HG03558 (cell line): Measurements from ENCODE around the gene CTNNB1.
"Not testable (repeated sequence)": the region's sequence is repeated elsewhere in the genome, so short reads cannot be mapped to it uniquely, and the experiment has no call there.

ENCODE experiments used
- ATAC-seq: cut with Tn5 transposase; IDR thresholded peaks from one replicate; pipeline ENCODE4 v1.9.1; 2021; ENCODE audit warnings: moderate number of reproducible peaks; ENCODE audit not compliant: unreplicated experiment; ENCODE audit errors: extremely low read depth

The CTNNB1 gene

DNA sequence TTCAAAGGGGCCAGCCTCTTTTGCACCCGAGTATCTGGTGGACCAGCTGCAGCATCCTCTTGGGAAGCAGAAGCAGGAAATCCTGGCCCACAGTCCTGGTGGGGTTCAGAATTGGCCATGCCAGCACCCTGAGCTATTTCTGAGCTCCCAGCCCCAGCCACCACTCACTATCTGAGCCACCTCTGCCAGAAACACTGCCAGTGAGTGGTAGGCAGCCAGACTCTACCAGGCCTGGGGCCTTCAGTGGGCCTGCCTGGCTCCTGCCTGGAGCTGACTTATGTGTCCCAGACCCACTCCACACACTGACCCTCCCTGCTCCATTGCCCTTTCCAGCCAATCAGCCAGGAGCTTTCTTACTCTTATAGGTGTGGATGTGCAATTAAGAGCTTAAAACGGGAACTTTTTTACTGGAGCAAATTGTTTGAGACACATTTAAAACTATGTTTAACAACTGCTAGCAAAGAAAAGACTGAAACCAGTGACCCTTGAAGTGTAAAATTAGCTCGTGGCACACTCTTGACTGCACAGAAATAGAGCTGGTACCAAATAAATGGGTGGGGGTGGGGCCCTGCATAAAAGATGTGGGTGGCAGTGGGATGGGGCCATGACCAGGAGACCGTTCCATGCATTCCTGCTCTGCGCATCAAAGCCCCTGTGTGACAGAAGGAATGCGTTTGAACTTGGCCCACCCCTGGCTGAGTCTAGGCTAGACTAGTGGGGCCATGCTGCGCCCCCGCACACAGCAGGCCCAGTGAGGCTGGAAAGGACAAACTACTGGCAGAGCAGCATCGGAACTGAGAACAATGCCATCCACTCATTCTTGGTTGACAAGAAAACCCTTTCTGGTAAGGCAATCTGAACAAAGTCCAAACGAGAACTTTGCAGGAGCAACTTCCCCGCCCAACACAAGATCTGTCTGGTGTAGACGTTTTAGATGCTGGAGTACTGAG, 48.0 kb downstream of the CTNNB1 start:
- no peak for ATAC-seq

DNA sequence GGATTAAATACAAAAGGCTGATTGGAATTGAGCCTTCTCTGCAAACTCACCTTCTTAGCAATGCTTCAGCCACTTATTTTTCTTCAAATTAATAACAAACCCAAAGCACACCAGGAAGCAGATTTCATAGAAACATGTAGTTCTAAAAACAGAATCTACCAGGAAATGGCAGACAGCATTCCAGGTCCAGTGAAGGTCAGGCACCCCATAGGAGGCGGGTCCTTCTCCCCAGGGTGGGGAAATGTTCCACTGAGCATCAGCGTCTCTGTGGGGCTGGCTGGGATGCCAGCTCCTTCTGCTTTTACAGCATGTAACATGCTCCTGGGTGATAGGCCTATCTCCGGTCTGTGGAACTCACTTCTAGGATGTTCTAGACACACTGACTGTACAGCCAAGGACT, 49.2 kb downstream of the CTNNB1 start:
- ATAC-seq: no peak

DNA sequence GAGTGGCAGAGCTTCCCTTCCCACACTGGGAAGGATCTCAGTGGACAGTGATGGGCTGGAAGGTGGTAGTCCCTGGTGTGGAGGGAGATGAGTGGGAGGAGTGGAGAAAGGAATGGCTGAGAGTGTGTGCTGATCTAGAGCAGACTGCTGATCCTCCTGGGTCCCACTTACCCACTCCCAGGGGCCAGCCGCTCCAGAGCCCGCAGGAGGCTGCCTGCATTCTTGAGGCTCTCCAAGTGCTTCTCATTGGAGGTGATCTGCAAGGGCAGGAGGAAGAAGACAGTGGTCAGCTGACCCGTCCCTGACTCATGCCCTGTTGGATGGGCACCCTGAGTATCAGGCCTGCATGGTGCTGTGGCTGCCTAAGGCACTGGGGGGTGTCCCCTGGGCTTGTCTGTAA, 50.0 kb downstream of the CTNNB1 start:
- no peak for ATAC-seq

DNA sequence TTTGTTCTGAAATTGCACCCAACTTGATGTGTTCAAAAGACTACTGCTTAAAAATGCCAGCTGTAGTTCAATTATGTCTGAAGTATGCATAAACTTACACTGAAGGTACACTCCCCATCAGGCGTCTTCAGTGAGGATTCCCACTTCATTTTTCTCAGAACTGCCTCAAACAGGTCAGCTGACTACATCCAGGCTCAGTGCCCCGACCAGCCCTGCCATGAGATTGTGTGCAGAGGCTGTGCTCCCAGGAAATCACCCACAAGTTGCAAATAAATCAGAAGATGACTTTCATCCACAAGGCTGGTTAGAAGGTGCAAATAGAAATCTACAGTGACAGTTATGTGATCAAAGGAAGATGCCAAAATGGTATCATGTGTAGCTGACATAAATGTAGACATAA, 51.5 kb downstream of the CTNNB1 start:
- no peak for ATAC-seq

DNA sequence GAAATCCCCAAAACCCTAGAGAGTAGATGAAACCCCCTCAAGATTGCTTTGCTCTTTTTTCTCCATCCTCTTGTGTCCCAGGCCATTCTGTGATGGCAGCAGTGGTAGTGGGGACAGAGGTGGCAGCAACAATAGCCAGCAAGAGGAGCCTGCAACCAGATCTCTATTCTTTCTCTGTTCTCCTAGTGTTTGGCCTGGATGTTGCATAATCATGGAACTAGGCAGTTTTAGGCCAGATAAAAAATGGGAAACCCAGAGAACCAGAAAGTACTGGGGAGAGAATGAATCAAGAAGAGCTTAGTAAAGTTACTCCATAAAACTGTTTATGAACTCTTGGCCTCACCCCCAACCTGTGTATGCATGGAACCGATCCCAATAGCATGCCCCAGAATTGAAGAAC, 52.3 kb downstream of the CTNNB1 start:
- no peak for ATAC-seq

DNA sequence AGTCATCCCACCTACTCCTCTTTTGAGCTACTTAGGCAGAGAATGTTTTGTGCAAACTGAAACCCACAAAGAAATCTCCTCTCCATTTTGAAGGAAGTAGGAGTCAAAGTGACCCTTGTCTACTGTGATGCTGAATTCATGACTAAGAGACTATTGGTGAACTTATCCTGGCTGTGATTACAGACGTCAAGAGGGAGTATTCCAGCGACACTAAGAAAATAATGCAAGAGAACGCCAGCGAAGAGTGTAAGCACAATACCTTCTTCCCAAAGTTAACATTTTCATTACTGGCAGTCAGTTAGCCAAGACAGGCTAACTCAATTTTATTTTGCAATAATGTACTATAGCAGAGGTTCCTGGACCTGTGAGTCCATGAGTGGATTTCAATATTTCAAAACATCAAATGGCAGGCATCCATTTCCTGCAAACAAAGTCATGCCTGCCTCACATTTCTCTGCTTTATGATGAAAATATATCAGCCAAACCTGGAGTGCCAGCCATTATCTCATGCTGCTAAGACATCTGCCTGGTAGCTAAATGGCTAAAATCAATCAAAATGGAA, 59.0 kb downstream of the CTNNB1 start:
- no peak for ATAC-seq

DNA sequence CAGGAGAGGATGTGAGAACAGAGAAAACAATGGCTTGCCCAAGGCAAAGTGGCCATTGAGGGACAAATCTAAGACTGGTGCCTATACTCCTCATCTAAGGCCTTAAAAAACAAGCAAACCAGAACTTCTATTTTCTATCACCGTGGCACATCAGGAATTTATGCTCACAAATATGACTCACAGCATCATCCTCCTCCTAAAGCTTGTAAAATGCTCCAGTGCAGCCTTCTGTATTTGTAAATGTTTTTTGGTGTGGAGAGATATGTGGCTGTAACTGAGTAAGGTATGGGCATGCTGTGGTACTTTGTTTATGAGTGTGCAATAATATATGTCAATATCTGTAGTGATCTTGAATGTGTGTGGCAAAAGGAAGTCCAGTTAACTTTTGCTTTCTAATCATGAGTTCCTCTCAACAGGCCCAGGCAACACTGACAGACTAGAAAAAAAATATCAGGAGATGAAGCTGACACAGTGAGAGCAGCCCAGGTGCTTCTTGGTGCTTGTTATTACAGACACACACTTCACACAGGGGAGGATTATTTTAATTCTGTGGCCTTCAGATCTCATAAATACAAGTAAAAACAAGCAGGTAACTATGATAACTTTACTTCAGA, 60.3 kb downstream of the CTNNB1 start:
- ATAC-seq: no peak

DNA sequence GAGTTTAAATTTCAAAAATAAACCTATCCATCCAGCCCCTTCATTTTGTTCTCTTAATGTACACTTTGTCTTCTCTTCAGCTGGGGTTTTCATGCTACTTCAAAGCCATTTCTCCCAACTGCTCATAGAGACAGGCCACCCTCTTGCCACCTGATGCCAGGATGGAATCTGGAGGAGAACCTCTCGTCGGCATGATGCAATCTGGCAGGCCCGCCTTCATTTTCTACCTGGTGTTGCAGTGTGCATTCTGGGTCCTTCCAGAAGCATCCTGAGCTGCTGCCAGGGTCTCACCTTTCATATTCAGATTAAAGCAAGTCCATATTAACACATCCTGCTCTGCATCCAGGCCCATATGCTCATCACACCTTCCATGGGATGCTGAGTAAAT, 60.8 kb downstream of the CTNNB1 start:
- no peak for ATAC-seq

DNA sequence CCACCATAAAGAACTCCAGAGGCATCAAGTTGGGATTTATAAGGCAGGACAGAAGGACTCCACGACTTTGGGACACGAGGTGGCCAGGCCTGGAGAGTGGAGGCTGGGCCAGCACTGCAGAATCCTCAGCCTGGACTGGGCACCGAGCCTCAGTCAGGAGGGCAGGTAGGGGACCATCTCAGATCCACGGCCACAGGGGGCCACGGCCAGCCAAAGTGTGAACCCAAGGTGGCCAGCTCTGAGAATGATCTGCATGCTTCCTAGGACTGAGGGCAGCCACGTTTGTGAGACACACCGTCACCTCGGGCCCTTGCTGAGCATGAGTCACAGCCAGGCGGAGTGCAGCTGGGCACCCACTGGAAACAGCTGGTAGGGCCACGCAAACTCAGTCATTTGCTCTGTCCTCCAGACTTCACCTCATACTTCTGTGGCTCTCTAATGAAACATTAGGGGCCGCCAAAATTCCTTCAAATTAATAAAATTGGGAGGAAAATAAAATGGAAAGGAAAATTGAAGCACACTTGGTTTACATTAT, 65.8 kb downstream of the CTNNB1 start:
- no peak for ATAC-seq

DNA sequence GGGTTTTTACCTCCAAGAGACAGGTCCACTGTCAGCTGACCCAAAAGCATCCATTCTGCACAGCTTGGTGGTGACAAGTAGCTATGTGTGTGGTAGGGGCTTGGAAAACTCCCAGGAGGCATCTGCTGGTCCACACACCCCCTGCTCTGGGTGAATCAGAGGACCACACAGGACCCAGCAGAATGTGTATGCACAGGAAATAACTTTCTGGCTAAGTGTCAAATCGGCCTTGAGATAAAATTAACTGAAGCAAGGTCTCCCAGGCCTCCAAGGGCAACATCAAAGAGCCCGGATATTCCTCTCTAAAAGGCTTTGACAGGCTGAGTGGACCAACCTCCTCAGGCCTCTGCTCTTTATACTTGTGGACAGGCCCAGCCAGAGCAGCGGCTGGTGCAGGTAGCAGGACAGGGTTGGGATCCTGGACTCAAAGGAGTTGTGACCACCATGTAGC, 66.5 kb downstream of the CTNNB1 start:
- no peak for ATAC-seq

DNA sequence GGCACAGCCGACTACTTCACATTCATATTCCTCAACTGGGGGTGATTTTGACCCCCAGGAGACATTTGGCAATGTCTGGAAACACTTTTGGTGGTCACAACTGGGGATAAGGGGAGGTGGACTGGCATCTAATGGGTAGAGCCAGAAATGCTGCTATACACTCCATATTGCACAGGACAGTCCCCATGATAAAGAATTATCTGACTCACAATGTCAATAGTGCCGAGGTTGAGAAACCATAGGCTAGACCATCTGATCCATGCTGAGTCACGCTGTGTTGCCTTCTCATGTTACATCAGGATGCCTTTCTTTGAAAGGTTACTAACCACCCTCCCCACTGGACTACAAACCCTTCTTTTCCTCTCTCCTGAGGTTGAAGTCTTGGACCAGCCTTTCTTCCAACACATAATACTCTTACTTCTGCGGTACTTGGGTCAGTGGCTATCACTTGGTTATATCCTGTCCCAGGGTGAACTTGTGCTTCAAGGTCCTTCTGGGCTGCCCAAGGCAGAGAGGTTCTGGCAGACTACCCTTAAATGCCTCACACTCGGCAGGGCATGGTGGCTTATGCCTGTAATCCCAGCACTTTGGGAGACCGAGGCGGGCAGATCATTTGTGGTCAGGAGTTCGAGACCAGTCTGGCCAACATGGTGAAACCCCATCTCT, 68.8 kb downstream of the CTNNB1 start:
- ATAC-seq: no peak

DNA sequence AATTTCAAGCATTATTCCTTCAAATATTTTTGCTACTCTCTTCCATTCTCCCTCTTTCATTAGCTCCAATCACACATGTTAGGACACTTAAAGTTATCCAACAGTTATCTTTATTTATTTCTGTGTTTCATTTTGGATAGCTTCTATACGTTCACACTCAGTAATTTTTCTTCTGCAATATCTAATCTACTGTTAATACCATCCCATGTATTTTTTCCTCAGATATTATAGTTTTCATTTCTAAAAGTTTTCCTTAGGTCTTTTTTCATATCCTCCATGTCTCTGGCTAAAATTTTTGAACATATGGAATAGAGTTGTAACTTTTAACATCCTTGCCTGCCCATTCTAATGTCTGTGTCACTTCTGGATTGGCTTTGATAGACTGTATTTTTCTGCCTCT, 73.4 kb downstream of the CTNNB1 start:
- ATAC-seq: no peak

DNA sequence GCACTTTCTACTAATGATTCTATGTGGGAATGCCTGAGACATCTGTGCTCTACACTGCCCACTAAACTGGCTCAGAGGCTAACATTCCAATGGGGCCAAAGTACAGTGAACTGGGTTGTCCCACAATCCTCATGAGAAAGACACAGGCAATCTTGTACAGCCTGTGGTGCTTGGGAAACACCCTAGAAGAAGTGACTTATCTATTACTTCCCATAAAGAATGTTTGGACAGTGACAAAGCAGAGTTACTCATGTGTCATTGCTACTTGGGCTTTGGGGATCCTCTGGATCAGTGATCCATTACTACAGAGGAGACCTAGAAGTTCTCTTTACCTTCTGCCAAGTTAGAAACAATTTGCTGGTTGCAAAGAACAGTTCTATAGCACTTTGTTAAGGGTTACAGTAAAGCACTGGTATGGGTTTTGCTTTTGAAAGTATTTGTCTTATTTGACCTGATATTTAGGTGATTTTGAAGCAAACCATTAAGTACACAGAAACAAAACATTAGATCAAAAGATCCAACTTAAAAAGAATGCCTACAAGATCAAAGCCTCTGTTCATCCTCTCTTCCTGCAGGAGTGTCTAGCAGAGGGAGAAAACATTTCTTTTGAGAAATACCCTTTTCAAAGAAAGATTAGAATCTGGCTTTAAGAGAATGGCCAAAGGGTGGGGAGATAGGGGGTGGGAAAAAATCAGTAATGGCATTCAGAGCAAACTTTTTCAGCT, 75.8 kb downstream of the CTNNB1 start:
- no peak for ATAC-seq

DNA sequence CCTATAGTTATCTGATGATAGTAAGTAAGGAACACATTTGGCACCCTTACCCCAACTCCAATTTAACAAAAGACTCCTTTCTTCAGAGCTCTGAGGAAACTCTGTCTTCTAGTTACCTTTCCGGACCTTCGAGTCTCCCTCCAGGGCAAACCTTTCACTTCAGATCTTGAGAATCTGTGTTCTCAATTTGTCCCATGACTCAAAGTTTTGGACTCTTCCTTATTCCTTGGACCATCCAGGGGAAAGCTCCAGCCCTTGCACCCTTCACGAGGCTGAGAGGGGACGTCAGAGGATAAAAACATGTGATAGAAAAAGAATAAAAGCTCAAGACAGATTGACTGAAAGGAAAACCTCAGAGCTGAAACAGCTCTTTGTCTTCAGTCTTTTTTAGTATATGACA, 76.9 kb downstream of the CTNNB1 start:
- no peak for ATAC-seq

DNA sequence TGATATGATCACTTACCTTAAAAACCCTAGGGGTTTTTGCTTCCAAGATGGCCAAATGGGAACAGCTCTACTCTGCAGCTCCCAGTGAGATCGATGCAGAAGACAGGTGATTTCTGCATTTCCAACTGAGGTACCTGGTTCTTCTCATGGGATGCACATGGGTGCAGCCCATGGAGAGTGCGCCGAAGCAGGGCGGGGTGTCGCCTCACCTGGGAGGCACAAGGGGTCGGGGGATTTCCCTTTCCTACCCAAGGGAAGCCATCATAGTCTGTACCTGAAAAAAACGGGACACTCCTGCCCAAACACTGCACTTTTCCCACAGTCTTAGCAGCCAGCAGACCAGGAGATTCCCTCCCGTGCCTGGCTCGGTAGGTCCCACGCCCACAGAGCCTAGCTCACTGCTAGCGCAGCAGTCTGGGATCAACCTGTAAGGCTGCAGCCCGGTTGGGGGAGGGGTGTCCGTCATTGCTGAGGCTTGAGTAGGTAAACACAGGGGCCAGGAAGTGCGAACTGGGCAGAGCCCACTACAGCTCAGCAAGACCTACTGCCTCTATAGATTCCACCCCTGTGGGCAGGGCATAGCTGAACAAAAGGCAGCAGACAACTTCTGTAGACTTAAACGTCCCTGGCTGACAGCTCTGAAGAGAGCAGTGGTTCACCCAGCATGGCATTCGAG, 78.6 kb downstream of the CTNNB1 start:
- no peak for ATAC-seq

DNA sequence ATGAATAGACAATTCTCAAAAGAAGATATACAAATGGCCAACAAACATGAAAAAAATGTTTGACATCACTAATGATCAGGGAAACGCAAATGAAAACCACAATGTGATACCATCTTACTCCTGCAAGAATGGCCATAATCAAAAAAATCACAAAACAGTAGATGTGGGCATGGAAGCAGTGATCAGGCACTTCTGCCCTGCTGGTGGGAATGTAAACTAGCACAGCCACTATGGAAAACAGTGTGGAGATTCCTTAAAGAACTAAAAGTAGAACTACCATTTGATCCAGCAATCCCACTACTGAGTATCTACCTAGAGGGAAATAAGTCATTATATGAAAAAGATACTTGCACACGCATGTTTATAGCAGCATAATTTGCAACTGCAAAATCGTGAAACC, 85.6 kb downstream of the CTNNB1 start:
- ATAC-seq: not testable (repeated sequence)

DNA sequence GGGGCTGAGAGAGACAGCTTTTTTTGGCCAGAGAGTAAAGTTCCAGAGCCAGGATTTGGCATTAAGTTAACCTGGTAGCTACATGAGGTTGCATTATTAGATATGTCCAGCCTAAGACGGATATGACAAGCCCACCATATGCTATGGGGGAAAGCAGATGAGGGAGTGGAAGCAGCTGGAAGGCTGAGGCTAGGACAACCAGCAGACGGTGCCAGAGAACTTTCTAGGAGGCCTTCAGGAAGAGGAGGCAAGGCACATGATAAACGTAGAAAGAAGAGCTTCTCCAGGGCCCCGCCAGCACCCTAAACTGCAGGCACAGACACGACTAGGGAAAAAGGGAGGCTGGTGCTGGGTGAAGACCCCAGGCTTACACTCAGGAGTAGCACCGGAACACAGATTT, 87.0 kb downstream of the CTNNB1 start:
- no peak for ATAC-seq

DNA sequence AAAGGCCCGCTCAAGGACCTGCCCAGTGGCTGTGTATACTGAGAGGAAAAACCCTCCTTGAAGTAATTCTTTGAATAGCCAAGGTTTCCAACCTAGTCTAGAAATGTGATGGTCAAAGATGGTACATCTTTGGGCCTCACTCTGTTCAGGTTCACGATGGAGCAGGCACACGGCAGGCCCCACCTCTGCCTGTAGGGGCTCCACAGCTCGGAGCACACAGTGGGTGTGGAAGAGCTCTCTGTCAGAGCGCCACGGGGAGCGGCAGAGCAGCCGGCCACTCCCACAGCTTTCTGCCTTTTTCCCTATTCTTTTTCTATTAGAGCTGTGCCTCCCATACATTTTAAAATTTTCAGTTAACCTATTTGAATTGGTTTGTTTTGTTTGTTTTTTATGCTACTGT, 89.5 kb downstream of the CTNNB1 start:
- no peak for ATAC-seq
